ENCODE measurements around the gene SCP2. TPM values are rescaled to one million over a fixed set of nuclear protein-coding genes. Genes with fewer than 3 reads are reported as not detected.

The SCP2 gene
- total RNA-seq, 1 experiment from 2014 or later, result 53.8 TPM

GRCh38 chr1:53022179-53022578, 95.1 kb downstream of the SCP2 start:
- Mint-ChIP-seq H3K4me1 (ENCODE audit: insufficient read depth, unreplicated experiment) (peaks cover 3% of the 10 kb centered on the region), H3K4me3 (ENCODE audit: unreplicated experiment) (no peak overlapping the region), H3K27me3 (ENCODE audit: insufficient read depth, unreplicated experiment) (no peaks in the 10 kb centered on the region), H3K9me3 (ENCODE audit: unreplicated experiment) (no peaks in the 10 kb centered on the region), H3K27ac (ENCODE audit: low read depth, unreplicated experiment) (no peak overlapping the region), H3K36me3 (ENCODE audit: insufficient read depth, unreplicated experiment) (peaks cover 6% of the 10 kb centered on the region)
- BruUV-seq (replicated peaks), result no TSS peak
- CTCF ChIA-PET, result interaction anchor here (0.6 kb wide), 1 partner anchor 1509 kb away, joined by 3 read pairs; no protein-coding TSS in a partner anchor
- DNase-seq (ENCODE audit: unreplicated experiment), result no peak
- intact Hi-C loops (cut with micrococcal nuclease), result no loop called here
- TF ChIP-seq CTCF (IDR thresholded peaks at IDR 0.05; ENCODE audit: unreplicated experiment), result no peak
- POLR2A ChIA-PET, result no interaction called here

GRCh38 chr1:53023546-53023945, 96.5 kb downstream of the SCP2 start:
- intact Hi-C loops (cut with micrococcal nuclease), result no loop called here
- no peak for TF ChIP-seq CTCF (IDR thresholded peaks at IDR 0.05; ENCODE audit: unreplicated experiment)
- no peak overlapping the region for H3K27ac Mint-ChIP-seq (ENCODE audit: low read depth, unreplicated experiment)
- H3K4me3 Mint-ChIP-seq (ENCODE audit: unreplicated experiment), result no peak overlapping the region
- peaks cover 9% of the 10 kb centered on the region for H3K36me3 Mint-ChIP-seq (ENCODE audit: insufficient read depth, unreplicated experiment)
- no TSS peak for BruUV-seq (replicated peaks)
- H3K27me3 Mint-ChIP-seq (ENCODE audit: insufficient read depth, unreplicated experiment), result no peaks in the 10 kb centered on the region
- no peaks in the 10 kb centered on the region for H3K9me3 Mint-ChIP-seq (ENCODE audit: unreplicated experiment)
- H3K4me1 Mint-ChIP-seq (ENCODE audit: insufficient read depth, unreplicated experiment), result no peaks in the 10 kb centered on the region
- CTCF ChIA-PET, result no interaction called here
- no peak for DNase-seq (ENCODE audit: unreplicated experiment)
- POLR2A ChIA-PET, result no interaction called here

- Mint-ChIP-seq H3K27ac (ENCODE audit: low read depth, unreplicated experiment) (no peak overlapping the region), H3K4me1 (ENCODE audit: insufficient read depth, unreplicated experiment) (no peaks in the 10 kb centered on the region), H3K4me3 (ENCODE audit: unreplicated experiment) (no peak overlapping the region), H3K27me3 (ENCODE audit: insufficient read depth, unreplicated experiment) (no peaks in the 10 kb centered on the region), H3K36me3 (ENCODE audit: insufficient read depth, unreplicated experiment) (peaks cover 8% of the 10 kb centered on the region), H3K9me3 (ENCODE audit: unreplicated experiment) (no peaks in the 10 kb centered on the region)
- no TSS peak for BruUV-seq (replicated peaks)
- ChIA-PET POLR2A (no interaction called here), CTCF (no interaction called here)
- DNase-seq (ENCODE audit: unreplicated experiment), result no peak
- TF ChIP-seq CTCF (IDR thresholded peaks at IDR 0.05; ENCODE audit: unreplicated experiment), result no peak
- intact Hi-C loops (cut with micrococcal nuclease), result no loop called here
Measured at GRCh38 chr1:53024117-53024516, 97.0 kb downstream of the SCP2 start.

- Mint-ChIP-seq H3K27ac (ENCODE audit: low read depth, unreplicated experiment) (no peak overlapping the region), H3K4me1 (ENCODE audit: insufficient read depth, unreplicated experiment) (no peaks in the 10 kb centered on the region), H3K9me3 (ENCODE audit: unreplicated experiment) (no peaks in the 10 kb centered on the region), H3K27me3 (ENCODE audit: insufficient read depth, unreplicated experiment) (no peaks in the 10 kb centered on the region), H3K36me3 (ENCODE audit: insufficient read depth, unreplicated experiment) (peaks cover 12% of the 10 kb centered on the region), H3K4me3 (ENCODE audit: unreplicated experiment) (no peak overlapping the region)
- intact Hi-C loops (cut with micrococcal nuclease), result no loop called here
- POLR2A ChIA-PET, result interaction anchor here (0.7 to 0.8 kb wide), 2 partner anchors 9 to 1698 kb away, joined by 3 to 4 read pairs; no protein-coding TSS in a partner anchor
- TF ChIP-seq CTCF (IDR thresholded peaks at IDR 0.05; ENCODE audit: unreplicated experiment), result no peak
- BruUV-seq (replicated peaks), result no TSS peak
- CTCF ChIA-PET, result no interaction called here
- peak; percentile 74 for DNase-seq (ENCODE audit: unreplicated experiment)
Measured at GRCh38 chr1:53025034-53025768, 98.1 kb downstream of the SCP2 start.

All from MCF 10A (cell line).